SIG-M5 (cell line): ENCODE measurements around the gene POLR3K.

Source experiments
- DNase-seq: peaks from one replicate; lab custom pipeline; 2025; lab: John Stamatoyannopoulos, UW

The POLR3K gene

GRCh38 chr16:78444-79150 is 25.2 kb upstream of the POLR3K start:
- no peak for DNase-seq

GRCh38 chr16:77807-78443 is 24.5 kb upstream of the POLR3K start, which contains the start of gene MPG:
Gene MPG, plus strand, starts transcription at chr16:78225. Its CDS starts 85 bp downstream, at chr16:78310.
- DNase-seq: no peak

- no peak for DNase-seq
Observed at GRCh38 chr16:77273-77806, 23.9 kb upstream of the POLR3K start.

- DNase-seq: no peak
Observed at GRCh38 chr16:76535-77272, 23.3 kb upstream of the POLR3K start.

- DNase-seq: no peak
Observed at GRCh38 chr16:75580-76501, 22.4 kb upstream of the POLR3K start.

GRCh38 chr16:74747-75334 is 21.4 kb upstream of the POLR3K start:
- no peak for DNase-seq

- no peak for DNase-seq
Observed at GRCh38 chr16:74051-74746, 20.8 kb upstream of the POLR3K start.

- no peak for DNase-seq
Observed at GRCh38 chr16:72561-73548, 19.4 kb upstream of the POLR3K start, which contains the start of gene RHBDF1. Gene RHBDF1, minus strand, starts transcription at chr16:72631. Its CDS starts 7,616 bp downstream, at chr16:65015.

- no peak for DNase-seq
Observed at GRCh38 chr16:71540-72401, 18.4 kb upstream of the POLR3K start.

GRCh38 chr16:71210-71539 is 17.8 kb upstream of the POLR3K start:
- no peak for DNase-seq

- no peak for DNase-seq
Observed at GRCh38 chr16:69181-69580, 15.8 kb upstream of the POLR3K start.

- DNase-seq: no peak
Observed at GRCh38 chr16:67884-68789, 14.7 kb upstream of the POLR3K start.

GRCh38 chr16:67183-67791 is 13.9 kb upstream of the POLR3K start:
- DNase-seq: no peak

- DNase-seq: no peak
Observed at GRCh38 chr16:66309-67182, 13.1 kb upstream of the POLR3K start.

- no peak for DNase-seq
Observed at GRCh38 chr16:65745-66144, 12.3 kb upstream of the POLR3K start.

- no peak for DNase-seq
Observed at GRCh38 chr16:64914-65255, 11.5 kb upstream of the POLR3K start.
